ENCODE results near the gene NMRK2. TPM values are rescaled to one million over a fixed set of nuclear protein-coding genes. Genes with fewer than 3 reads are reported as not detected.
"Not testable (repeated sequence)": the region's sequence is repeated elsewhere in the genome, so short reads cannot be mapped to it uniquely, and the experiment has no call there.

Gene NMRK2
- total RNA-seq, 1 donor from 2014 or later, result 4.0 TPM

DNA sequence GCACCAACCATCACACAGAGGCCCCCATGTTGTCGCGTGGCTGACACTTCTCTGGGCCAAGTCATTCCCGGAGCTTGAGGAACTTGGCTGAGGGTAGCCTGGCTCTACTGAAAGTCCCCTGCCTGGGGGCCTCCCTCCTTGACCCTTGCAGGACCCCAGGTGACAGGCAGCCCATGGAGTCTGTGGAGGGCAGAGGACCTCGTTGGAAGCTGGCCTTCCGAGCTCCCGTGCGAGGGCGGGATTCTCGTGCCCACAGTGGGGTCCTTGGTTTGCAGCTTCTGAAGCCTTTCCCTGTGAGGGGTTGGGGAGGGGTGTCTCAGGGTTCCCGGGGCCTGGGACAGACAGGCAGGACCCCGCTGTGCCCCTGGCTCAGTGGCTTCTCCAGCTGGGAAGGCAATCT is 16.4 kb downstream of the NMRK2 start:
- TF ChIP-seq CTCF (IDR thresholded peaks at IDR 0.05; ENCODE audit: partially characterized antibody, unreplicated experiment), result no peak
- H3K4me3 Mint-ChIP-seq (ENCODE audit: unreplicated experiment), result no peak overlapping the region
- H3K9me3 Mint-ChIP-seq (ENCODE audit: unreplicated experiment), result peaks cover 7% of the 10 kb centered on the region
- peaks cover 15% of the 10 kb centered on the region for H3K4me1 Mint-ChIP-seq (ENCODE audit: low read depth, unreplicated experiment)
- H3K27me3 Mint-ChIP-seq (ENCODE audit: unreplicated experiment), result peaks cover 13% of the 10 kb centered on the region
- no peaks in the 10 kb centered on the region for H3K36me3 Mint-ChIP-seq (ENCODE audit: unreplicated experiment)
- no peak for DNase-seq
- no peak overlapping the region for H3K27ac Mint-ChIP-seq (ENCODE audit: unreplicated experiment)

DNA sequence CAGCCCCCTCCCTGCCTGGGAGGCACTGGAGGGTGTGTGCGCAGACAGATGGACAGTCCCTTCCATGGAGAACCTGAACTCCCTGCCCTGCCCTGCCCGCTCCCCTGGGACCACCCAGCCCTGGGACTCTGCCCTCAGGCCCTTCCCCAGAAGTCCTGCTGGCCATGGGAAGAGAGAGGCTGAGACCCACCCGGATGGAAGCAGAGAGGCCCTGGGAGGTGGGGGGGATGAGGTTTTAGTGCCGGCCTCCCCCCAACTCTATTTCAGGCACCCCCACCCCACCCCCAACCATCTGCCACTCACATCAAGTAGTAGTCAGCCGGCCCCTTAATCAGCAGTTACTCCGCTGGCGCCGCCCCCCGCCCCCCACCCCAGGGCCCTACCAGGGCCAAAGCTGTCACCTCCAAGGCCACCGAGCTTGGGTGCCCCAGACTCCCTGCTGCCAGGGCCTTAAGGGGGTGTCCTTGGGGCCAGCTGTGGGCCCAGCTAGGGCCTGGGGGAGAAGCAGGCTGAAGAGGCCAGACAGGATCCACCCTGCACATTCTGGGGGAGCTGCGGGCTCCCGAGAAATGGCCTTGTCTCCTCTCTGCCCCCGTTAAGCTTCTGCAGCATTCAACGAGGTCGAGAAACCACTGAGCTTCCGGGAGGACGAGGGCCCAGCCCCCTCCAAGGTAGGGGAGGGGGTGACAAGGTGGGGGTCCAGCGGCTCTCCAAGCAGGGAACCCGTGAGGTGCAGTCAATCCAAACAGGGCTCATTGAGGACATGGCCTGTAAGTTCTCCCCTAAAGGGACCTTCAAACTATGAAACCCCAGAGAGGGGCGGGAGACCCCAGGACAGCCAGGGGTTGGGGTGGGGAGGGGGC is 17.4 kb downstream of the NMRK2 start:
- Mint-ChIP-seq H3K4me1 (ENCODE audit: low read depth, unreplicated experiment) (peaks cover 15% of the 10 kb centered on the region), H3K27me3 (ENCODE audit: unreplicated experiment) (peaks cover 13% of the 10 kb centered on the region), H3K4me3 (ENCODE audit: unreplicated experiment) (no peak overlapping the region), H3K9me3 (ENCODE audit: unreplicated experiment) (peaks cover 7% of the 10 kb centered on the region), H3K36me3 (ENCODE audit: unreplicated experiment) (no peaks in the 10 kb centered on the region), H3K27ac (ENCODE audit: unreplicated experiment) (peak overlapping the region; percentile 72)
- peak; percentile 83 for DNase-seq
- no peak for TF ChIP-seq CTCF (IDR thresholded peaks at IDR 0.05; ENCODE audit: partially characterized antibody, unreplicated experiment)

GRCh38 chr19:3950871-3951861 is 18.3 kb downstream of the NMRK2 start:
- peak; percentile 70 for DNase-seq
- peaks cover 15% of the 10 kb centered on the region for H3K4me1 Mint-ChIP-seq (ENCODE audit: low read depth, unreplicated experiment)
- H3K27ac Mint-ChIP-seq (ENCODE audit: unreplicated experiment), result peak overlapping the region; percentile 92
- H3K36me3 Mint-ChIP-seq (ENCODE audit: unreplicated experiment), result no peaks in the 10 kb centered on the region
- H3K9me3 Mint-ChIP-seq (ENCODE audit: unreplicated experiment), result peaks cover 7% of the 10 kb centered on the region
- TF ChIP-seq CTCF (IDR thresholded peaks at IDR 0.05; ENCODE audit: partially characterized antibody, unreplicated experiment), result no peak
- H3K4me3 Mint-ChIP-seq (ENCODE audit: unreplicated experiment), result peak overlapping the region; percentile 34
- H3K27me3 Mint-ChIP-seq (ENCODE audit: unreplicated experiment), result peaks cover 10% of the 10 kb centered on the region

DNA sequence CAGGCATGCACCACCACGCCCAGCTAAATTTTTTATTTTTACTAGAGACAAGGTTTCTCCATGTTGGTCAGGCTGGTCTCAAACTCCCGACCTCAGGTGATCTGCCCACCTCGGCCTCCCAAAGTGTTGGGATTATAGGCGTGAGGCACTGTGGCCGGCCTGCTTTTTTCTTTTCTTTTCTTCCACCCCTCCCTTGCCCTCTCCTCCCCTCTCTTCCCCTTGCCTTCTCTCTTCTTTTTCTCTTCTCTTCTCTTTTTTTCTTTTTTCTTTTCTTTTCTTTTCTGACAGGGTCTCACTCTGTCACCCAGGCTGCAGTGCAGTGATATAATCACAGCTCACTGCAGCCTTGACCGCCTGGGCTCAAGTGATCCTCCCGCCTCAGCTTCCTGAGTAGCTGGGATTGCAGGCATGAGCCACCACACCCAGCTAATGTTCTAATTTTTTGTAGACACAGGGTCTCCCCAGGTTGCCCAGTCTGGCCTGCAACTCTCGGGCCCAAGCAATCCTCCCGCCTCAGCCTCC is 19.9 kb downstream of the NMRK2 start:
- peak overlapping the region; percentile 81 for H3K27ac Mint-ChIP-seq (ENCODE audit: unreplicated experiment)
- H3K36me3 Mint-ChIP-seq (ENCODE audit: unreplicated experiment); DNase-seq; H3K4me3 Mint-ChIP-seq (ENCODE audit: unreplicated experiment): not testable (repeated sequence)
- peaks cover 10% of the 10 kb centered on the region for H3K9me3 Mint-ChIP-seq (ENCODE audit: unreplicated experiment)
- H3K27me3 Mint-ChIP-seq (ENCODE audit: unreplicated experiment), result peaks cover 12% of the 10 kb centered on the region
- peaks cover 15% of the 10 kb centered on the region for H3K4me1 Mint-ChIP-seq (ENCODE audit: low read depth, unreplicated experiment)

- Mint-ChIP-seq H3K4me3 (ENCODE audit: unreplicated experiment) (no peak overlapping the region), H3K27ac (ENCODE audit: unreplicated experiment) (no peak overlapping the region), H3K27me3 (ENCODE audit: unreplicated experiment) (peaks cover 7% of the 10 kb centered on the region), H3K9me3 (ENCODE audit: unreplicated experiment) (peaks cover 10% of the 10 kb centered on the region), H3K36me3 (ENCODE audit: unreplicated experiment) (no peaks in the 10 kb centered on the region), H3K4me1 (ENCODE audit: low read depth, unreplicated experiment) (peaks cover 15% of the 10 kb centered on the region)
- no peak for TF ChIP-seq CTCF (IDR thresholded peaks at IDR 0.05; ENCODE audit: partially characterized antibody, unreplicated experiment)
- no peak for DNase-seq
These were observed 21.2 kb downstream of the NMRK2 start for GRCh38 chr19:3954107-3954506.

GRCh38 chr19:3955276-3955675 is 22.4 kb downstream of the NMRK2 start:
- not testable (repeated sequence) for DNase-seq
- peaks cover 10% of the 10 kb centered on the region for H3K9me3 Mint-ChIP-seq (ENCODE audit: unreplicated experiment)

More at GRCh38 chr19:3955276-3955675, 22.4 kb downstream of the NMRK2 start:
- H3K27me3 Mint-ChIP-seq (ENCODE audit: unreplicated experiment); H3K4me3 Mint-ChIP-seq (ENCODE audit: unreplicated experiment); H3K27ac Mint-ChIP-seq (ENCODE audit: unreplicated experiment); H3K36me3 Mint-ChIP-seq (ENCODE audit: unreplicated experiment): not testable (repeated sequence)
- peaks cover 15% of the 10 kb centered on the region for H3K4me1 Mint-ChIP-seq (ENCODE audit: low read depth, unreplicated experiment)
